ENCODE measurements around the gene MSH5.

Gene MSH5

GRCh38 chr6:31713465-31713864 is 26.3 kb upstream of the MSH5 start:
- DNase-seq (ENCODE audit: low spot score) = no peak

GRCh38 chr6:31713991-31714684 is 25.7 kb upstream of the MSH5 start:
- no peak for DNase-seq (ENCODE audit: low spot score)

- DNase-seq (ENCODE audit: low spot score) = no peak
These were observed 24.5 kb upstream of the MSH5 start, which contains the start of gene LY6G6D for GRCh38 chr6:31715022-31715958. LY6G6D (plus strand) TSS chr6:31715348; CDS start chr6:31715356, 8 bp downstream.

- DNase-seq (ENCODE audit: low spot score) = no peak
These were observed 22.1 kb upstream of the MSH5 start for GRCh38 chr6:31717499-31718222.

- DNase-seq (ENCODE audit: low spot score) = no peak
These were observed 21.5 kb upstream of the MSH5 start for GRCh38 chr6:31718265-31718664.

- DNase-seq (ENCODE audit: low spot score) = no peak
These were observed 20.8 kb upstream of the MSH5 start for GRCh38 chr6:31719001-31719400.

GRCh38 chr6:31720196-31720770 is 19.5 kb upstream of the MSH5 start:
- DNase-seq (ENCODE audit: low spot score) = no peak

GRCh38 chr6:31721351-31722020 is 18.3 kb upstream of the MSH5 start, which contains the start of gene LY6G6C:
LY6G6C (minus strand) TSS chr6:31721746; CDS start chr6:31721679, 67 bp downstream.
- no peak for DNase-seq (ENCODE audit: low spot score)

GRCh38 chr6:31722173-31722572 is 17.6 kb upstream of the MSH5 start:
- DNase-seq (ENCODE audit: low spot score) = no peak

- no peak for DNase-seq (ENCODE audit: low spot score)
These were observed 16.4 kb upstream of the MSH5 start, which contains the start of gene MPIG6B for GRCh38 chr6:31723245-31723979. MPIG6B (plus strand) TSS chr6:31723373; CDS start chr6:31723384, 11 bp downstream.

GRCh38 chr6:31723980-31724691 is 15.7 kb upstream of the MSH5 start:
- DNase-seq (ENCODE audit: low spot score) = no peak

GRCh38 chr6:31725502-31726350 is 14.1 kb upstream of the MSH5 start:
- DNase-seq (ENCODE audit: low spot score) = no peak

GRCh38 chr6:31727034-31727716 is 12.6 kb upstream of the MSH5 start:
- DNase-seq (ENCODE audit: low spot score) = no peak

GRCh38 chr6:31727717-31728671 is 11.8 kb upstream of the MSH5 start:
- no peak for DNase-seq (ENCODE audit: low spot score)

- DNase-seq (ENCODE audit: low spot score) = no peak
These were observed 10.9 kb upstream of the MSH5 start, which contains the start of gene DDAH2 for GRCh38 chr6:31728767-31729514. DDAH2 (minus strand) TSS chr6:31729299; CDS start chr6:31729161, 138 bp downstream.

GRCh38 chr6:31729515-31729978 is 10.3 kb upstream of the MSH5 start:
- DNase-seq (ENCODE audit: low spot score) = peak; percentile 80
